Adipose tissue (tissue), 3 donors: Measurements from ENCODE around the gene FZD7. TPM values are rescaled to one million over a fixed set of nuclear protein-coding genes. Genes with fewer than 3 reads are reported as not detected.

Experiments used
- H3K27ac ChIP-seq: one replicate; pipeline ENCODE4 v1.5.1; 2013; ENCODE audit warnings: low read depth, low read length
- WGBS, 3 donors: extraction: QIAGEN DNeasy Blood & Tissue Kit; methylation state at CpG; one replicate each; pipeline ENCODE4 v1.1.7; 2013; 5-methylcytosine and 5-hydroxymethylcytosine counted together
- polyA plus RNA-seq, 3 donors: library from polyadenylated mRNA; stranded (reverse); fragments of 200-250 nt; gene quantifications; one replicate each; pipeline ENCODE4 v1.2.3, GENCODE V29; 2013
- donor health status: healthy with polysubstance abuse.
- donor health status: Bipolar disorder and iron deficiency.
- donor health status: healthy.

The FZD7 gene
- polyA plus RNA-seq, 3 donors, result 1.6 to 5.2 (median 3.7) TPM

DNA sequence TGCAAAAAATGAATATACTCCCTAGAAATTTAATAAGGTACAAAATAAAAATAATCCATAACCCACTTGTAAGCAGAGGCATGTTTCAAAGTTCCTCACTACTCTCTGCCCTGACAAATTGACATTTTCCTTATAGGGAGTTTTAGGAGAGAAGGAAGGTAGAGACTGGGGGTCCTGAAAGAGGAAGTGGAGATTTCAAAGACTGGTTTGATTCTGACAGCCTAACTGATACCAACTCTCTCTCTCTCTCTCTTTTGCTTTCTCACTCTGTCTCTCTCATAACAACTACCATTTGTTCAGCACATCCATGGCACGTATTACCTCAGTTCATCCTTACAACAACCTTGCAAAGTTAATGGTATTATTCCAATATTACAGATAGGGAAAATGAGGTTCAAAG is 18.6 kb downstream of the FZD7 start:
- WGBS, 3 donors, result 69 to 92% (median 74%) methylated on average over 1 of the region's 1 CpG
- H3K27ac ChIP-seq, result no peak overlapping the region

DNA sequence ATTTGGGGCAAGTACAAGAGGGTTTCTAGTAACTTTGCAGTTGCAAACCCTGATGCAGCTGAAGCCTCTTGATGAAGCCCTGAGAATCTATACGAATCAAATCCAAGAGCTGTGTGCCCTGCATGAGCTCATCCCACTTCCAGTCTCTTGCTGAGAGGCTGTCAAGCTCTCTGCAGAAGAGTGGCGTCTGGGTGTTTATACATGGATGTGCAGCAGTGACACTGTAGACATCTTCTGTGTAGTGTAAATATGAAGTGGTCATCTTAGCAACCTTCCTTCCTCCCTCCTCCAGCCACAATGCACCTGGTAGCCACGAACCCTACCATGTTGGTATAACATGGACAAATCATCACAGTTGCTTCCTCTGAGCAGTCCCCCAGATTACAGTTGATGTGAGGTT is 21.0 kb downstream of the FZD7 start:
- no peak overlapping the region for H3K27ac ChIP-seq
- 50 to 80% (median 73%) methylated on average over 3 of the region's 3 CpGs for WGBS, 3 donors

DNA sequence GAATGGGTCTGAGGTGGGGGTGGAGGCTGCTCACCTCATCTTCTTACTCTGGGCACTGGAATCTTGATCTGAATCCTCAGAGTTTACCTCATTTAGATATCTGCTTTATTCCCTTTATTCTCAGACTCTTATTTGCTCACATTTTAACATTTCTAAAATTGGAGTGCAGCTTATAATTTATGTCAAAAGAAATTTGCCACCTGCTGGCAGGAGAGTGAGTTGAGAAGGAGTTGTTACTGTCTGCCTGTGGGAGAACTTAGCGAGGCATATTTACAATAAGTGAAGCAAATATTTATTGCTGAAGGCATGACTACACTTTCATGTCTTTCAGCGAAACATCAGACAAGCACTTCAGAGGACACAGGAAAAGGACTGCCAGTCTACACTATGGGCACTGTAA is 23.0 kb downstream of the FZD7 start:
- no peak overlapping the region for H3K27ac ChIP-seq
- WGBS, 3 donors, result 32 to 61% (median 44%) methylated on average over 2 of the region's 2 CpGs

DNA sequence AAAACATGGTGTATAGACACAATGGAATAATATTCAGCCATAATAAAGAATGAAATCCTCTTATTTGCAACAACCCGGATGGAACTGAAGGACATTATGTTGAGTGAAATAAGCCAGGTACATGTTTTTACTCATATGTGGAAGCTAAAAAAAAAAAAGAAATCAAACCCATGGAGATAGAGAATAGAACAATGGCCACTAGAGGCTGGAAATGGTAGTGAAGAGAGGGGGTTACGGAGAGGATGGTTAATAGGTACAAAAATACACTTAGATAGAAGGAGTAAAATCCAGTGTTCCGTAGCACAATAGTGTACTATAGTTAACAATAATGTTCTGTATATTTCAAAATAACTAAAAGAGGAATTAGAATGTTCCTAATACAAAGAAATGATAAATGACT is 26.6 kb downstream of the FZD7 start:
- no peak overlapping the region for H3K27ac ChIP-seq
- WGBS, 3 donors, result 87 to 93% (median 91%) methylated on average over 3 of the region's 3 CpGs

DNA sequence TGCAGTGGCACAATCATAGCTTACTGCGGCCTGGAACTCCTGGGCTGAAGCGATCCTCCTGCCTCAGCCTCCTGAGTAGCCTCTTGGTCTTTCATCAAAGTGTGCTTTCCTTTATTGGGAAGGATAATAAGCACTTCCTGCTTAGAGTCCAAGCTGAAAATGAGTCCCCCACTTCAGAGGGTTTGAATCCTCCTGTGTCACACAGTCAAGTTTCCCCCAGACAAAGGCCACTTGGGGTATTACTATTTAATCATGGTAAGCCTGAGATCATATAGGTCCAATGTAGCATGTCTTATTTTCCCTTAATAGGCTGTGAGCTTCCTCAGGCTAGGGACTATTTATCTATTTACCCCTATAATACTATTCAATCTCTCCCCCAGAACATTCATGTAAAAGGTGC is 28.0 kb downstream of the FZD7 start:
- WGBS, 3 donors, result 92 to 99% (median 93%) methylated on average over 2 of the region's 2 CpGs
- no peak overlapping the region for H3K27ac ChIP-seq

DNA sequence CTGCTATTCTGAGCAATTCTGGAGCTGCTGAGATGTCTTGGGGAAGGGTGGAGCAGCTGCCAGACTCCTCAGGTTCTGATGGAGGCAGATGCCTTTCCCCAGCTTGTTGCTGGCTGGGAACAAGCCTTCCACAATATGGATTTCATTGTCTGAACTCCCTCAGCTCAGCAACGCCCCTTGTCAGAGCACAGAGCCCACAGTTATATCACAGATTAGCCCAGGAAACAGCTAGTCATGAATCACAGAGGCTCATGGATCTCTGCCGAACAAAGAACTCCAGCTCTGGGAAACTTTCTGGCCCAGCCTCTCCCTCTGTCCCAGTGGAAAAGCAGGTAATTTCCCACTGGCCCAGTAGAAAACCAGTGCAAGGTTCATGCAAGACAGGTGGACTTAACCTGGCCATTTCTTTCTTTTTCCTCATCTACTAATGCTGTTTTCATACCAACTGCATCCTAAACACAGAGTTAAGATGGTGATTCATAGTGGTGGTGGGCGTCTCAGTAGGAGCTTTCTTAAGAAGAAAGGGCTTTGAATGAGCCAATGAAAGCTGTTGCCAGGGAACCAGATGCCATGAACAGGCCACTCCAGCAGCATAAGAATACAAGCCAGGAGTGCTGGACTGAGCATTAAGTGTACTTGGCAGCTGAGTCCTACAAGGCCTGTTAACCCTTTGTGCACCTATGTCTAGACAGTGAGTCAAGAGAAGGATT is 30.7 kb downstream of the FZD7 start:
- 29 to 41% (median 31%) methylated on average over 3 of the region's 3 CpGs for WGBS, 3 donors
- H3K27ac ChIP-seq, result no peak overlapping the region

DNA sequence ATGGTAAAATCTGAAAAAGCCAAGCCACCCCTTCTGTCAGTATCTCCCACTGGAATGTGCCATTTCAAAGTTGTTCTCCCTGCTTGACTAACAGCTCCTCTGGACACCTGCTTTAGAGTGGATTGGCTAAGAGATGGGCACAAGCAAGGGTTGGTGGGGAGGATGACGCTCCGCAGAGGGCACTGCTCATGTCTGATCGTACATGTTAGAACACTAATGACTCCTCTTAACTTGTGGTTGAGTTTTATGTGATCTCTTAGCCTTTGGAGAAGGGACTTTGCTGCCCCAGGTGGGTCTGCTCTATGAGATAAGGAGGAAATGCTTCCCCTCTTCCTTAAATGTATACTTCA is 31.2 kb downstream of the FZD7 start:
- H3K27ac ChIP-seq, result no peak overlapping the region
- 90 to 94% (median 90%) methylated on average over 3 of the region's 3 CpGs for WGBS, 3 donors

DNA sequence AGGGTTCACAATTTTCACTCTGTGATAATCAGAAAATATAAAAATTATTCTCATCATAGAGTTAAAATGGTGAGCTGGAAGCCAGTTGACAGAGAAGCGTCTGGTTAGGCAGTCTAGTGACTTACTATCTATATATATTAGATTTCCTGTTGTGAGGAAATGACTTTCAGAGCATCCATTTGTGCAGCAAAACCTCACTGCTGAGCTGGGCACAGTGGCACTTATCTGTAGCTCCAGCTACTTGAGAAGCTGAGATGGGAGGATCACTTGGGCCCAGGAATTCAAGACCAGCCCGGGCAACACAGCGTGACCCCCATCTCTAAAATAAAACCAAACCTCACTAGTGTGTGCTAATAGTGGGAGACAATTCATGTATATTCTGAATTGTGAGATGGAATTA is 32.2 kb downstream of the FZD7 start:
- WGBS, 3 donors, result 79 to 88% (median 86%) methylated on average over 3 of the region's 3 CpGs
- H3K27ac ChIP-seq, result no peak overlapping the region

DNA sequence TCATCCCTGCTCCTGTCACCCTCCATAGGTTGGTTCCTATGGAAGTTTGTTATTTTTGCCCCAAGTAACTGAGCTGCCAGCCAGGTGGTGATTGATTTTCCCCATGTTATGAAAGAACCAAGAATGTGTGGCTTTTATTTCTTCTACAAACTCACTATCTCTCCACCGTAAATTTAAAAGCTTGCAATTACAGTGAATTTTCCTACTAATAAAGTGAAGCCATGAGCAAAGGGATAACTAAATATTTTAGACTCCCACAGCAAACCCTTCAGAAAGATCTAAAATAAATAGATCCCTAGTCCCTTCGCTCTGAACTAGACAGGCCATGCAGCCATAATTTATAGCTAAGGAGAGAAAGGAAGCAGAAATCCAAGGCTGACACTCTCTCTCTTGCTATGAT is 33.2 kb downstream of the FZD7 start:
- WGBS, 3 donors, result 55 to 69% (median 65%) methylated on average over 2 of the region's 2 CpGs
- H3K27ac ChIP-seq, result no peak overlapping the region

DNA sequence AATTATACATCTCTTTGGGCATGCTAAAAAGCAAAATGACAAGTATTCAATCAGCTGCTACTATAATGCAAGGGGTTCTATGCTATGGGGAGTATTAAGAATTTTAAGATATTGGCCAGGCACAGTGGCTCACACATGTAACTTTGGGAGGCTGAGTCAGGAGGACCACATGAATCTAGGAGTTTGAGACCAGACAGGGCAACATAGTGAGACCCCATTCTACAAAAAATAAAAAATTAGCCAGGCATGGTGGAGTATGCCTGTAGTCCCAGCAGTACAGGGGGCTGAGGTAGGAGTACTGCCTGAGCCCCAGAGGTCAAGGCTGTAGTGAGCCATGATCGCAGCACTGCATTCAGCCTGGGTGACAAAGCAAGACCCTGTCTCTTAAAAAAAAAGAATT is 33.9 kb downstream of the FZD7 start:
- H3K27ac ChIP-seq, result no peak overlapping the region
- 98 to 100% (median 100%) methylated on average over 1 of the region's 1 CpG for WGBS, 3 donors

DNA sequence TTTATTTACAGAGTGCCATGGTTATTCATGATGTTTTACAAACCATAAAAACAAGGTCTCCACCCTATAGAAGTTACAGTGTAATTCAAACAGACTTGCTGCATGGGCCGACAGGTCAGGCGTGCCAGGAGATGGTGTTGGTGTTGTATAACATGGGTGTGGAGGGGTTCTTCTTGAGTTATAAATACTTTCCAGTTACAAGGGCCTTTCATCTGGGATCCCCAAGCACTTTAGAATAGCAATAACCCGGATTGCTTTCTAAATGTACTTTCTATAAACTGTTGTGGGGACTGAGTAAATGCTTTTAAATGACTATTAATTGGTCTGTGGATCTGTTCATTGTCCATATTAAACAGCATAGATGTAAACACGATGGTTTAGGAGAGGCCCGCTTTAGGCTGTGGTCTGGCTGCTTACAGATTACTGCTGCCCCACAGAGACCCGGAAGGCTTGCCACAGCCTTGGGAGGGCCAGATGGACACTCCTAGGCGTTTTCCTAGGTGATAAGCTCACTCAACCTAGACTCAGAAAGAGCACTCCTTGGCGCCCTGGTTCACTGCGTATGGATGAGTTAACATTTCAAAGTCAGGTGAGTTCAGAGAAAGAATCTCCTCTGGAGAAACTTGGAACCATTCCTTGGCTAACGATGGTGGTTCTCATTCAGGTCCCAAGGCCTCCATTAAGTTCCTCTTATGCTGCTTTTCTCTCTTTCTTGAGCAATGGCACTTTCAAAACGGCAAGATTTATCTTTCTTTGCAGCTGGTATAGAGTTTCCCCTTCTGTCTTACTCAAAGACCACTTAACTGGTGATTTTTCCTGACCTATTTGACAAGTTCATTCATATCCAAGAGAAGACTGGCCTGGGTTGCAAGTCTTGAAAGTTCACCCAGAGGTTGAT is 35.8 kb downstream of the FZD7 start:
- WGBS, 3 donors, result 58 to 76% (median 67%) methylated on average over 11 of the region's 11 CpGs
- no peak overlapping the region for H3K27ac ChIP-seq

DNA sequence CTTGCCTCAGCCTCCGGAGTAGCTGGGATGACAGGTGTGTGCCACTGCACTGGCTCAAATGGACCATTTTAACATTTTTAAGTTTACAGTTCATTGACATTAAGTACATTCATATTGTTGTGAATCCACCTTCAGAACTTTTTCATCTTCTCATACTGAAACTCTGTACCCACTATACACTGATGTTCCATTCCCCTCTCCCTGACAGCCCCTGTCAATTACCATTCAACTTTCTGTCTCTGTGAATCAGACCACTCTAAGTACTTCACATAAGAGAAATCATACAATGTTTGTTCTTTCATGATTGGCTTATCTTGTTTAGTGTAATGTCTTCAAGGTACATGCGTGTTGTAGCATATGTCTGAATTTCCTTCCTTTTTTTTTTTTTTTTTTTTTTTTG is 37.5 kb downstream of the FZD7 start:
- 85 to 95% (median 86%) methylated on average over 2 of the region's 2 CpGs for WGBS, 3 donors
- no peak overlapping the region for H3K27ac ChIP-seq

DNA sequence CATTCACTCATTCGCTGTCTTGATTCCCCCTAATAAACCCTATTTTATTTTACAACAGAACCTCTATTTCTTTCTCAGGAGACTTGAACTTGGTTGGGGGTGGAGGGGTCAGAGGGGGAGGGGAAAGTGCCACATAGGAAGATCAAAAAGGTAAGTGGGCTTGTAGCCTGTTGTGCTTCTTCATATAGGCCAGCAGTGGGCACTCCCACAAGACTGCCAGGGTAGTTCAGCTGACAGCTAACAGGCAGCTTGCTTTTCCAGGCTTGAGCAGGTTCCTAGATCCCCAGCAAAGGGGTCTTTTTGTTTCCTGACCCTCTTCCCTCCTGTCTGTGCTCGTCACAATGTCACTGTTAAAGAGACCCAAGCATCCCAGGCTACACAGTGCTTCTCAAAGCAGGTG is 38.6 kb downstream of the FZD7 start:
- WGBS, 3 donors, result 64 to 89% (median 85%) methylated on average over 2 of the region's 2 CpGs
- no peak overlapping the region for H3K27ac ChIP-seq

DNA sequence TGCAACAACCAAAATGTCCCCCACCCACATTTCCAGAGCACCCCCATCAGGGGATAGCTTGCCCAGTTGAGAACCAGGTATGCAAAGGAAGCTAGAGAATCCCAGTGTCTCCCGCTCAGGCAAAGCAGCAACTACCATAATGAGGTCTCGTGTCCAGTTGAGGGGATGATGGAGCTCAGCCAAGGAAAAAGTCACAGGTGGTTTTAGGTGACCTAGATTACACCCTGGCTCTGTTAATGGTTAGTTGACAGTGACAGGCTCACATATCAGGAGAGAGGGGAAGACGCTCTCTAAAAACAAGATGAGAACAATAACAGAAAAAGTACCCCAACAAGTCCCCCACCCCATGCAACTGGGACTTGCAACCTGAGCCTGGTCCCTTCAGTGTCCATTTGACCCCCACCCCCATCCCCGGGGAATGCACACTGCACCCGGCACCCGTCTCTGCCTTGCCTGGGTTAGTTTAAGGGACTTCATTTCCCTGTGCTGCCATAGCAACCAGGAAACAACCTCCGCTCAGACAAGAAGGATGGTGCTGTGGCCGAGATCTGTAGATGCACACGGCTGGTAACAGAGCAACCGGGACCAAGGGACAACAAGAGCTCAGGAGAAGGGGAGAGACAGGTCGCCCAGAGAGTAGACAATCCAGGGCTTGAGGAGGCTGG is 39.2 kb downstream of the FZD7 start, which contains the start of gene KIAA2012:
KIAA2012 (plus strand) TSS at position 519 of the 665 bp plus-strand sequence. CDS start 373 bp downstream, outside the sequence.
- 33 to 82% (median 81%) methylated on average over 11 of the region's 11 CpGs for WGBS, 3 donors
- no peak within 1 kb of the TSS for H3K27ac ChIP-seq

DNA sequence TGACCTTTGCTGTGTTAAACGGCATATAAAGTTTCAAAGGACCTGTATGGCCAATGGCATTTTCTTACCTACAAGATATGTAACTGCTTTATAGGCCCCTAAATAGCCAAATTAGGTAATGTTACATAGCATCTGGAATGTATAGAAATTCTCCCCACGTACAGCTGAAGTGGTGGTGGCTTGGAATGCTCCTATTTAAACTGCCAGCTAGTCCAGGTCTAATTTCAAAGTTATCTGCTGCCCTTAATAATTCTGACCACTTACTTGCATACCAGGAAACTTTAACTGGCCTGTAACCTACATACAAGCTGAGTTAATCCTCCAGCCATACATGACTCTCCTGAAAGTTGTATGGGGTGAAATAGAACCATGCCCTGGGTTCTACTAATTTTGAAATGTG is 40.7 kb downstream of the FZD7 start:
- no peak overlapping the region for H3K27ac ChIP-seq
- WGBS, 3 donors, result 88 to 94% (median 89%) methylated on average over 2 of the region's 2 CpGs

DNA sequence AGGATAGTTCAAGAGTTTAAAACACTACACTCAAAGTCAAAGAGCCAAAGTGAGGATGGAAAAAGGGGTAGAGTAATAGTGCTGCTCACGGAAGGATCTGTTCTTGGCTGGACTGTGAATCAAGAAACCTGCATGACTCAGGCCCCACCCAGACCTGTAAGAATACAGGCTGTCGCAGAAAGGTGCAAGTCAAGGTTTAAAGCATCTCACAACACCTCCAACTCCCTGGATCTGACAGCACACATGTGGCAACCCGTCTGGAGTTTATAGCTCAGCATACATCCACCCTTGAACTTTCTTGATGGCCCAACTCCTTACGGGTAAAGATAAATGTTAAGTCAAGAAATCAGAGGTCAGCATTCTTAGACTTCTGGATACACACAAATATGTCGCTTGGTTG is 45.7 kb downstream of the FZD7 start:
- WGBS, 3 donors, result 83 to 91% (median 85%) methylated on average over 5 of the region's 5 CpGs
- H3K27ac ChIP-seq, result no peak overlapping the region

DNA sequence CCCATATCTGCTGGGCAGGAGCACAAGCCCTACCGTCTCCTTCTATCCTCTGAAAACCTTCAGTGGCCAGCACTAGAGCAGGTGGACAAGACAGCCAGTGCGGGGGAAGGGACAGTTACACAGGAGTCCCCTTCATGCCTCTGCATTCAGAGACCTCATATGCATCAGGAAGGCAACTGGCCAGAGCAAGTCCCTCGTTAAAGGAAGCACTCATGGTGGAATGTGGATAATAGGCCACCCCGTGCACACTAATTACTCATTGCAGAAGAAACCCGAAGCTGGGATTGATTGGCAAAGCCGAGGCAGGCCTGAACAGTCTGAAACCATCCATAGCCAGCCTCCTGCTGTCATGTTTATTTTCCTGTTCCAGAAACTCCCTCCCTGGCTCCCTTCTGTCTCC is 50.6 kb downstream of the FZD7 start:
- WGBS, 3 donors, result 46 to 60% (median 60%) methylated on average over 6 of the region's 6 CpGs
- H3K27ac ChIP-seq, result no peak overlapping the region
